OCI-M1 (cell line): Measurements from ENCODE around the gene CACNA1H.

Experiments used
- DNase-seq: peaks from one replicate; lab custom pipeline; 2025; lab: John Stamatoyannopoulos, UW

Gene CACNA1H

GRCh38 chr16:1123525-1124230, 29.2 kb upstream of the CACNA1H start:
- DNase-seq, result no peak

- no peak for DNase-seq
These were observed 28.6 kb upstream of the CACNA1H start for GRCh38 chr16:1124291-1124690.

- DNase-seq, result no peak
These were observed 28.1 kb upstream of the CACNA1H start for GRCh38 chr16:1124795-1125194.

GRCh38 chr16:1125471-1125870, 27.4 kb upstream of the CACNA1H start:
- DNase-seq, result peak; percentile 10

- no peak for DNase-seq
These were observed 26.9 kb upstream of the CACNA1H start for GRCh38 chr16:1126044-1126443.

GRCh38 chr16:1126586-1126985, 26.3 kb upstream of the CACNA1H start:
- DNase-seq, result no peak

GRCh38 chr16:1127101-1127500, 25.8 kb upstream of the CACNA1H start:
- no peak for DNase-seq

GRCh38 chr16:1127971-1128715, 24.8 kb upstream of the CACNA1H start:
- DNase-seq, result no peak

- no peak for DNase-seq
These were observed 23.6 kb upstream of the CACNA1H start for GRCh38 chr16:1129106-1129960.

- DNase-seq, result no peak
These were observed 22.5 kb upstream of the CACNA1H start for GRCh38 chr16:1130382-1130781.

- DNase-seq, result no peak
These were observed 21.4 kb upstream of the CACNA1H start for GRCh38 chr16:1131378-1131994.

GRCh38 chr16:1132431-1132830, 20.5 kb upstream of the CACNA1H start:
- DNase-seq, result no peak

GRCh38 chr16:1133271-1133670, 19.6 kb upstream of the CACNA1H start:
- DNase-seq, result no peak

GRCh38 chr16:1133810-1134520, 18.9 kb upstream of the CACNA1H start:
- DNase-seq, result no peak

- DNase-seq, result no peak
These were observed 18.0 kb upstream of the CACNA1H start for GRCh38 chr16:1134776-1135458.

GRCh38 chr16:1135459-1135825, 17.5 kb upstream of the CACNA1H start:
- no peak for DNase-seq

GRCh38 chr16:1137604-1138003, 15.3 kb upstream of the CACNA1H start:
- DNase-seq, result no peak

GRCh38 chr16:1140582-1141162, 12.2 kb upstream of the CACNA1H start:
- DNase-seq, result no peak

- no peak for DNase-seq
These were observed 11.7 kb upstream of the CACNA1H start for GRCh38 chr16:1141191-1141590.

- DNase-seq, result no peak
These were observed 11.2 kb upstream of the CACNA1H start for GRCh38 chr16:1141716-1142115.

- no peak for DNase-seq
These were observed 10.0 kb upstream of the CACNA1H start for GRCh38 chr16:1142911-1143310.
